Brain microvascular endothelial cell (primary cell): ENCODE results near the gene AR.

Source experiments
- DNase-seq: peaks from one replicate; pipeline ENCODE4 v3.0.0-alpha.2; 2020
- H3K27ac ChIP-seq: fragments of 250-450 bp; sonication (Bioruptor Pico); 2 replicates; pipeline ENCODE4 v1.5.1; 2020; ENCODE audit warnings: mild to moderate bottlenecking, moderate library complexity
- H3K27me3 ChIP-seq: fragments of 250-450 bp; sonication (Bioruptor Pico); replicated peaks from 2 replicates; pipeline ENCODE4 v1.5.1; 2020; ENCODE audit warnings: mild to moderate bottlenecking
- H3K36me3 ChIP-seq: fragments of 250-450 bp; sonication (Bioruptor Pico); replicated peaks from 2 replicates; pipeline ENCODE4 v1.5.1; 2020; ENCODE audit warnings: mild to moderate bottlenecking
- H3K4me3 ChIP-seq: 2 replicates; pipeline ENCODE4 v1.5.1; 2011; ENCODE audit warnings: low read depth, mild to moderate bottlenecking, control low read depth, low read length, moderate library complexity
- CTCF ChIP-seq: IDR thresholded peaks from 2 replicates; pipeline ENCODE4 v1.5.1; 2011; ENCODE audit warnings: low read depth, mild to moderate bottlenecking, moderate library complexity, low read length, control low read depth, inconsistent platforms; ENCODE audit errors: missing control alignments
- in situ Hi-C: cut with HindIII; loops from 2 replicates; pipeline ENCODE4 v1.10.0; 2017; ENCODE audit warnings: low sequenced_read_pairs, low pct_ligation_motif_present

AR gene

GRCh38 chrX:67523932-67524331 is 19.9 kb upstream of the AR start:
- Histone ChIP-seq H3K4me3 (no peak overlapping the region), H3K36me3 (no peaks in the 10 kb centered on the region), H3K27ac (no peak overlapping the region), H3K27me3 (no peaks in the 10 kb centered on the region)
- TF ChIP-seq CTCF = no peak
- in situ Hi-C loops = no loop called here
- DNase-seq = no peak

GRCh38 chrX:67524428-67524827 is 19.4 kb upstream of the AR start:
- Histone ChIP-seq H3K27ac (no peak overlapping the region), H3K4me3 (no peak overlapping the region), H3K36me3 (no peaks in the 10 kb centered on the region), H3K27me3 (no peaks in the 10 kb centered on the region)
- in situ Hi-C loops = no loop called here
- TF ChIP-seq CTCF = no peak
- DNase-seq = no peak

GRCh38 chrX:67524950-67525691 is 18.7 kb upstream of the AR start:
- DNase-seq = no peak
- no peak for TF ChIP-seq CTCF
- in situ Hi-C loops = no loop called here

GRCh38 chrX:67536564-67536963 is 7.3 kb upstream of the AR start:
- Histone ChIP-seq H3K27ac (no peak overlapping the region), H3K36me3 (no peaks in the 10 kb centered on the region), H3K27me3 (no peaks in the 10 kb centered on the region), H3K4me3 (no peak overlapping the region)
- no peak for DNase-seq
- TF ChIP-seq CTCF = no peak
- in situ Hi-C loops = no loop called here

More at GRCh38 chrX:67524950-67525691, 18.7 kb upstream of the AR start:
- Histone ChIP-seq H3K4me3 (no peak overlapping the region), H3K27ac (no peak overlapping the region), H3K27me3 (no peaks in the 10 kb centered on the region), H3K36me3 (no peaks in the 10 kb centered on the region)

- in situ Hi-C loops = no loop called here
- TF ChIP-seq CTCF = no peak
- H3K27me3 ChIP-seq = no peaks in the 10 kb centered on the region
- no peak overlapping the region for H3K4me3 ChIP-seq
- no peaks in the 10 kb centered on the region for H3K36me3 ChIP-seq
- DNase-seq = no peak
- H3K27ac ChIP-seq = no peak overlapping the region
Observed at GRCh38 chrX:67538383-67538782, 5.4 kb upstream of the AR start.
